ENCODE results near the gene TMEM129.

Gene TMEM129

DNA sequence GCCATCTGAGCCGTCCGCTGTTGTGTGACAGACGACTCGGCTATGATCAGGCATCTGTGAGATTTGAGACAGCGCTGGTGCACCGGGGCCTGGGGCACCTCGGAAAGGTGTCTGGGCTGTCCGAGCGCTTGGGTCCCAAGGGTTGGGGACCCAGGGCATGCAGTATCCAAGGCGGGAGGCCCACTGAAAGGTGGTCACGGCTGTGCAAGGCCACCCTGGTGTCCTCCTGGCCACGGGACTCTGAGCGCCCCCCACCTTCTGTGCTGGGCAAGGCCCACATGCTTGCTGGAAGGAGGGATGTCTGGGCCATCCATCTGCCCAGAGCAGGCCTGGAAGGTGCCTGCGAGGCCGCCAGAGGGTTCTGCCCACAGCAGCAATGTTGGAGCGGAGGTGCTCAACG is 20.1 kb upstream of the TMEM129 start:
- DNase-seq = no peak

DNA sequence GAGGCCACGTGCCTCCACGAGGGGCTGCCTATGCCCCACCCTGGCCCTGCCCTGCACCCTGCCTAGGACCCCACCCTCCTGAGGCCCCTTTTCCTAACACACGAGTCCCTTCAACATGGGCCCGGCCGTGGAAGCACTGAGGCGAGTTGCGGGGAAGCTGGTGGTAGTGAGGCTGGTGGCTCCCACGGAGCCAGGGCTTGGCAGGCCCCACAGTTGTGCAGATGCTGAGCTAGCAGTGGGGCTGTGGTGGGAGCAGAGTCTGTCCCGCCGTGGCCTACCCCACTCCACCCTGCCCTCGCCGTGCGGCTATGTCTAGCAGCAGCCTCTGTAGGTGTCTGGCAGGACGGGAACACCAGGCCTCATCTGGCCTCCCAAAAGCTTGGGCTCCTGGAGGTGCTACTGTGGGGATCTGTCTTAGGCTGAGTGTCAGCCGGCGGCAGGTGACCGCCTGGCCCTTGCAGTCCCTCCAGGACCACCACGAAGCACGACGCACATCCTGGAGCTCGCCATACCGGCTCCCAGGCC is 19.0 kb upstream of the TMEM129 start:
- no peak for DNase-seq

DNA sequence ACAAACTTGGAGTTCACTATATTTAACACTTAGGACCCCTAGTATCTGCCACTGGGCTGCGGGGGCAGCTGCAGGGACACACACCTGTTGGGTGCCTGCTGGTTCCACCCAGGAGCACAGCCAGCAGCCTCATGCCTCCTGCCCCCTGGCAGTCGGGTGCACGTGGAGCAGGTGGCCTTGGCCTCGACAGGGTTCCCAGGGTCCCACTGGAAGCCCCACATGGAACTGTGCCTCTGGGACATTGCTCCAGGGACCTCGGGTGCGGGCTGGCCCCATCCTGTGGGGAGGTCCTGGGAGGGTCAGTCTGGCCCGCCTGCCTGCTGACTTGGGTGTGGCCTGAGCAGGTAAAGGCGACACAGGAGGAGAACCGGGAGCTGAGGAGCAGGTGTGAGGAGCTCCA is 18.2 kb upstream of the TMEM129 start:
- DNase-seq = no peak

DNA sequence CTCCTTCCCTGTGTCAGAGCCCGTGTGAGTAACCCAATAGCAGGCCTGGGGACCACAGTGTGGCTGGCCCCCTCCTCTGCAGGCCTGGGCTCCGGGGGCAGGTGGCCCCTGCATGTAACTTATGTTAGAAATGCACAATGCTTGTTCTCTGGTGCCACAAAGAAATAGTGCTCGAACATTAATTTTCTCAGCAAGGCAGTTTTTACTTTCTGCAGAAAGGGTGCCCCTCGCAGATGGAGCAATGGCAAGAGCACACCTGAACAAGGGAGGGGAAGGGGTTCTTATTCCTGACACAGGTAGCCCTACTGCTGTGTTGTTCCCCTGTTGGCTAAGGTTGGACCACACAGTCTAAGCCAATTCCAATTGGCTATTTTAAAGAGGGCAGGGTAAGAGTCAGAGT is 17.3 kb upstream of the TMEM129 start:
- no peak for DNase-seq

DNA sequence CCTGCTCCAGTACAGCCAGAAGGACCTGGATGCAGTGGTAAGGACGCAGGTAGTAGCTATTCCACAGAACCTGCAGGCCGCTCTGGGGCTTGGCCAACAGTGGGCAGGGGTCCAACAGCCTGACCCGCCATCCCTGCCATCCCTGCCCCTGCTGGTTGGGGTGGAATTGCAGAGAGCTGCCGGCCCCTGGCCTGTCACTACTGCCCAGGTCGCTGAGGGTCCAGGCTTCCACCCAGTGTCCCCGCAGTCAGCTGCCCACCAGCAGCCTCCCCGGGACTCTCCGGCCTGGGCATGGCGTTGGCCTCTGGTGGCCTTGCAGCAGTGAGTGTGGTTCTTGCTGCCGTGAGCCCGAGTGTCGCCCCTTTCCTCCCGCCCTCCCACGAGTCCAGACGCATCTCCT is 16.5 kb upstream of the TMEM129 start:
- DNase-seq = no peak

DNA sequence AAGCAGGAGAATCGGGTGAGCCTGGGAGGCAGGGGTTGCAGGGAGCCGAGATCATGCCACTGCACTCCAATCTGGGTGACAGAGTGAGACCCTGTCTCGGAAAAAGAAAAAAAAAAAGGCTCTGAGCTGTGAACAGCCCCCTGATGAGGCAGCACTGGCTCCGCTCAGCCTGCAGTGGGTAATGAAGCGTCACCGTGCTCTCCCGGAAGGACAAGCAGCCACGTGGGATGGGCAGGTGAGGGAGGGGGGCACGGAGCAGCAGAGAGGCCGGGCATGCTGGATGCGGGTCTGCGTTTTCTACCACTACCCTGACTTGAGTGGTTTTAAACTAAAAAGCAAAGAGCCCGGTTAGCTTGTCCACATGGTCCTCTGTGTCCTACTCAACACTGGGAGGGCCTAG is 15.7 kb upstream of the TMEM129 start:
- DNase-seq = no peak

DNA sequence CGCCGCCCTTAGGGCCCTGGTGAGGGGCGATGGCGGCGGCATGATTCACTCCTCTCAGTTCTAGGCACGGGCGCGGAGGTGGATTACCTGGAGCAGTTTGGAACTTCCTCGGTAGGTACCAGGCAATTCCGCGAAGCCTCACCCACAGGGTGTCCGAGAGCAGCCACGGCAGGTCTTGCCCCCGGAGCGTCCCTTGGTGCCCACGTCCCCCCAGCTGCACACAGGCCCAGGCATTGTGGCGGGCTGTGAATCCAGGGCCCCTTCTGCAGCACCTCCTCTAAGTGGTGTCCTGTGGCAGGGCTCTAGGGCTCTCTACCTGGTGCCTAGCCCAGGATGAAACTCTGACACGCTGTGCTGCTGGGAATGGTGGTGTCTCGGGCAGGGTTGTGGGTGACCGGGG is 14.1 kb upstream of the TMEM129 start:
- no peak for DNase-seq

DNA sequence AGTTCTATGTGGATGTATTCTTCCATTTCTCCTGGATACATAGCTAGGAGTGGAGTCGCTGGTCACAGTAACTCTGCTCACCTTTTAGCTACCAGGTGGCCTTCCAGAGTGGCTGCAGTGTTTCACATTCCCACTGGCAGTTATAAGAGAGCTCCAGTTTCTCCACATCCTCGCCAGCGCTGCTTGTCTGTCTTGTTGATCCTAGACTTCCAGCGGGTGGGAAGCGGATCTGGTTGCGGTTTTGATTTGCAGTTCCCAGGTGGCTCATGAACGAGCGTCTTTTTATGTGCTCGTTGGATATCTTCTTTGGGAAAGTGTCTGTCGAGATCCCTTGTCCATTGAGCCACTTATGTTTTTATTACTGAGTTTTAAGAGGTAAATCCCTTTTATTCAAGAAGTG is 11.8 kb upstream of the TMEM129 start:
- no peak for DNase-seq

DNA sequence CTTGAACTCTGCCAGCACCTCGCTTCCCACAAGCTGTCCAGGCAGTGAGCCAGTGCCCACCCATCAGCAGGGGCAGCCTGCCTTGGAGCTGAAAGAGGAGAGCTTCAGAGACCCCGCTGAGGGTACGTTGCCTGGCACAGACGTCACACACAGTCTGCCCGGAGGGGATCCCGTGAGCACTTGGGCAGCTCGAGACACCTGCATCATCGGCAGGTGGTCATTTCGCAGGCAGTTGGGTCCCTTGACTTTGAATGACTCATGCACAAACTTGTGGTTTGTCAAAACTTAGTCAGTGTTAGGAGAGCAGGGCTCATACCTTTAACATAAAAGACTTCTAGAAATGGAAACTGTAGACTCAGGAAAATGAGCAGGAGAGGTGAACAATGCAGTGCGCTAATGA is 10.1 kb upstream of the TMEM129 start:
- no peak for DNase-seq

DNA sequence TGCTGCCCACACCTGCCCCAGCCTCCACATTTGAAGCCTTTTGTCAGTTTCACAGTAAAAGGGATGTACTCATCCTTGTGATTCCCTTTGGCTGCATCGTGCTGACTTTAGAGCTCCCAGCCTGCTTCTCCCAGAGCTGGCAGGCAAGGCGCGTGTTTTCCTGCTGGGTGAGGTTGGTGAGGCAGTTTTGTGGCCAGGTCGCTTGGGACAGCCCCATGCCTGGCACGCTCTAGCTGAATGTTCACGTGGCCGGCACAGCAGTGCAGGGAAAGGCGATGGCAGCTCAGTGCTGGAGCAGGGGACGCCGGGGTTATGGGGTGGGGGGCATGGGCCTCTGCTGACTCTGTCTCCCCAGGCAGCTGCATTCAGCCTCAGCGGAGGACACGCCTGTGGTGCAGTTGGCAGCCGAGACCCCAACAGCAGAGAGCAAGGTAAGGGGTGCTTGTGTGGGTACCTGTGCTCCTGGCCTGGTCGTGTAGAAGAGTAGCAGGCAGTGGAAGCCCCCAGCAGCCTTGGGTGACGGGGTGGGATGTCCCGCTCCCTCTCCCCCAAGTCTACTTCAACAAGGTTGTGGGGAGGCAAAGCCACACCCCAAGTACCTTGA is 9.5 kb upstream of the TMEM129 start:
- no peak for DNase-seq

DNA sequence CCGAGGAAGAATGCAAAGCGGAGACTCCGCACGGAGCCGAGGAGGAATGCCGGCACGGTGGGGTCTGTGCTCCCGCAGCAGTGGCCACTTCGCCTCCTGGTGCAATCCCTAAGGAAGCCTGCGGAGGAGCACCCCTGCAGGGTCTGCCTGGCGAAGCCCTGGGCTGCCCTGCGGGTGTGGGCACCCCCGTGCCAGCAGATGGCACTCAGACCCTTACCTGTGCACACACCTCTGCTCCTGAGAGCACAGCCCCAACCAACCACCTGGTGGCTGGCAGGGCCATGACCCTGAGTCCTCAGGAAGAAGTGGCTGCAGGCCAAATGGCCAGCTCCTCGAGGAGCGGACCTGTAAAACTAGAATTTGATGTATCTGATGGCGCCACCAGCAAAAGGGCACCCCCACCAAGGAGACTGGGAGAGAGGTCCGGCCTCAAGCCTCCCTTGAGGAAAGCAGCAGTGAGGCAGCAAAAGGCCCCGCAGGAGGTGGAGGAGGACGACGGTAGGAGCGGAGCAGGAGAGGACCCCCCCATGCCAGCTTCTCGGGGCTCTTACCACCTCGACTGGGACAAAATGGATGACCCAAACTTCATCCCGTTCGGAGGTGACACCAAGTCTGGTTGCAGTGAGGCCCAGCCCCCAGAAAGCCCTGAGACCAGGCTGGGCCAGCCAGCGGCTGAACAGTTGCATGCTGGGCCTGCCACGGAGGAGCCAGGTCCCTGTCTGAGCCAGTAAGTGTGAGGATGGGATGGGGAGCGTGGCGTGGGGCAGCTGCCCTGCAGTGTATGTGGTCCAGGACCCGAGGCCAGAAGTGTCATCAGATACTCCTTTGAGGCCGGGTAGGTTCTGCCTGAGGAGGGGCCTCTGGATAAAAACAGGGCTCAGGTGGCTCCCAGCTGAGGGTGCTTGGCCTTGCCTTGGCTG is 7.2 kb upstream of the TMEM129 start:
- DNase-seq = no peak

DNA sequence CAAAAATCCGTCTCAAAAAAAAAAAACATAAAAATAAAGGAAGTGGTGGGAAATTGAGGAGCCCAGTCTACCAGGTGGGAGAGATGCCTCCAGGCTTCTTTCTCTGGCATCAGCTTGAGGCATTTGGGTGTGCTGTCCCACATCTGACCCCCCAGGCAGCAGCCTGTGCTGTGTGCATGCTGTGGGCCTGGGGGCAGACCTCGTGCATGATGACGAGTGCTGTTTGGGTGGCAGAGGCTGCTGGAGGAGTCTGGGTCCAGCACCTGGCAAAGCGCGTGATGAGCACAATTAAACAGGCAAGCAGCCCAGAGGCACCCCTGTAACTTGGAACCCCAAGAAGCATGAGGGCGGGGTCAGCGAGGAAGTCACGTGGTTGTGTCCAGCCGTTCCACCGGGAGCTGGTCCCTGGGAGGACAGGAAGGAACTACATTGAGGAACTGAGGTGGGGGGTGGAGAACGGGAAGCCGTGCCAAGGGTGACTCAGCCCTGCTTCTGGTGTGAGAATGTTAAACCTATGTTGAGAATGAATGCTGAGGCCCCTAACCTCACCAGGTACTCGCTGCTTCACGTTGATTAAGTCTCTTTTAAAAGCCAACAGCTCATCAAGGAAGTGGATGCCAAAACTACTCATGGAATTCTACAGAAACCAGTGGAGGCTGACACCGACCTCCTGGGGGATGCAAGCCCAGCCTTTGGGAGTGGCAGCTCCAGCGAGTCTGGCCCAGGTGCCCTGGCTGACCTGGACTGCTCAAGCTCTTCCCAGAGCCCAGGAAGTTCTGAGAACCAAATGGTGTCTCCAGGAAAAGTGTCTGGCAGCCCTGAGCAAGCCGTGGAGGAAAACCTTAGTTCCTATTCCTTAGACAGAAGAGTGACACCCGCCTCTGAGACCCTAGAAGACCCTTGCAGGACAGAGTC is 6.3 kb upstream of the TMEM129 start:
- DNase-seq = no peak

DNA sequence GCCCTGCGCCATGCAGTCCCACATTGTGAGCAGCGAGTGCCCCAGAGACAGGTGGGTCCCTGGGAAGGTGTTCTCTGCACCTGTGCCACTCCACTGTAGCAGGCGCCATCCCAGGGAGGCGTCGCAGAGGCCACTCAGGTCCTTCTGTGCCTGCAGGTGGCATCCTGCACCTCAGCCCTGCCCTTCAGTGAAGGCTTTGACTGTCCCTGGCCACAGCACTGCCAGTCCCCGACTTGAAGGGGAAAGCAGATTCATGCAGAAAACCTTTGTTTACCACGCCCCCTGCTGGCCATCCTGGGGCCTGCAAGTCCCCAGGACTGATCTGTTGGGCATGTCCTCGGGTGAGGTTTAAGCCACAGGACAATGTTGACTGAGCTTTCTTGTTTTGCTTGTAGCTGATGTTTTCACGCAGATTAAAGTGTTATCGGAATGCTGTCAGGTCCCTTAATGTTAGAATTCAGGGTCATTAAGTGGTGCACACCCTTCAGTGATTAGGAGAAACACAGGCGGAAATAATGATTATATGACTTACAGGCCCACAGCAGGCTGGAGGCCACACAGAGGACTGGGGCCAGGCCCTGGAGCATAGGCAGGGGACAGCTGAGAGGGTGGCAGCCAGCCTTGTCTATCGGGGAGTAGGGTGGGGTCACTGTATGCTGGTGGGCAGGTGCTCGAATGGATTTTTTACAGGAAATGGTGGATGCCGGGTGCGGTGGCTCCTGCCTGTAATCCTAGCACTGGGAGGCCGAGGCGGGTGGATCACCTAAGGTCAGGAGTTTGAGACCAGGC is 5.2 kb upstream of the TMEM129 start:
- DNase-seq = peak; percentile 92

DNA sequence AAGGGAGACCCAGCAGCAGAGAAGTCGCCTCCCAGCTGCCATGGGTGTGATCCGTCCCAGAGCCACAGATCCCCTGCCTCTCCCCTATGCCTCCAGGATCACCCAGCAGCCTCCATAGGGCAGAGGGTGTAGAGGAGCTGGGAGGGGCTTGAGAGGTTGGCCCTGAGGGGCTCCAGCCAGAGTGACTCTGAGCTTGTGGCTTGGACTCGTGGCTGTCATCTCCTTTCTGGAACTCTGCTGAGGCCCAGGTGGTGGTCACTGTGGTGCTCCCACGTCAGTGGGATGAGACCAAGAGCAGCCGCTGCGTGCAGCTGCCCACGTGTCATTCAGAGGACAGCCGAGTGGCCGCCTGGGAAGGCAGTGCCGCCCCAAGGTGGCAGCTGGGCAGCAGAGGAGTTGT is 4.4 kb upstream of the TMEM129 start:
- DNase-seq = no peak

DNA sequence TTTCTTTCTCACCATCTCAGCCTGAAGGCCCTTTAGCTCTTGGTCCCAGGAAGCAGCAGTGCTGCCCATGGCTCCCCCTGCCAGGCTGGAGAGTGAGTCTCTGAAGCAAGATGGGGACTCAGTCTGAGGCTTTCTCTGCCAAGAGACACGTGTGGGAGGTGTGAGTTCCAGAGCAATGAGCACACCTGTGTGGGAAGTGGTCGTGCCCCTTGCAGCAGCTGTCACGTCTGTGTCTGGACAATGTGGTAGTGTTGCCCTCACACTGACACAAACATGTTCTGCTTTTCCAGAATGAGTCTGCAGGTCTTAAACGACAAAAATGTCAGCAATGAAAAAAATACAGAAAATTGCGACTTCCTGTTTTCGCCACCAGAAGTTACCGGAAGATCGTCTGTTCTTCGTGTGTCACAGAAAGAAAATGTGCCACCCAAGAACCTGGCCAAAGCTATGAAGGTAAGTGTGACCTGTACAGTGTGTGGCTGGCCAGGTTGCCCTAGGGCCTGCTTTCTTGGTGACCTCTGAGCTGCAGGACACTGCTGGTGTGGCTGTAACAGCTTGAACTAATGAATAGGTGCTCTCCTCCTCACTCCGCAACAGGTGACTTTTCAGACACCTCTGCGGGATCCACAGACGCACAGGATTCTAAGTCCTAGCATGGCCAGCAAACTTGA is 2.1 kb upstream of the TMEM129 start:
- DNase-seq = no peak

DNA sequence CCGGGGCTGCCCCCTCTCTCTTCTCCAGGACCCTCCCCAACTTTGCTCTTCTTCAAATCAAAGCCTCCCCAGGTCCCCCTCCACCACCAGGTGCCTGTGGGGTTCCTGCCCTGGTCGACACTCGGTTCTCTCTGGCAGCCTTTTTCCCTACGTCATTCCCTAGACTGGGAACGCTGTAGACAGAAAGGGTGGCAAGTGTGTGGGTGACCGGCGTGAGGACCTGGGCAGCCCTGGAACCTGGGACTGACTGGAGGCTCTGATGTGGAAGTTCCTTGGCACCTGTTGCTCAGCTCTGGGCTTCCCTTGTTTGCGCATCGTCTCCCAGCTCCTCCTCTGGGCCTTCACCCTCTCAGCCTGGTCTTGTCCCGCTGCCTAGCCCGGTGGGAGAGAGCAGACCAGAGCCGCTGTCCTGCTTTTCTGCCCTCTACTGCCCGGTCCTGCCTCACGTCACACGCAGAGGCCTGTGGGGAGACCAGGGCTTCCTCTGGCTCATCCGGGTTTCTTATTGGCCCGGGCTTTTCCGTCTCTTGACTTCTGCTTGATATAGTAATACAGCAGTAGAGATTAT is 1.5 kb upstream of the TMEM129 start:
- no peak for DNase-seq

DNA sequence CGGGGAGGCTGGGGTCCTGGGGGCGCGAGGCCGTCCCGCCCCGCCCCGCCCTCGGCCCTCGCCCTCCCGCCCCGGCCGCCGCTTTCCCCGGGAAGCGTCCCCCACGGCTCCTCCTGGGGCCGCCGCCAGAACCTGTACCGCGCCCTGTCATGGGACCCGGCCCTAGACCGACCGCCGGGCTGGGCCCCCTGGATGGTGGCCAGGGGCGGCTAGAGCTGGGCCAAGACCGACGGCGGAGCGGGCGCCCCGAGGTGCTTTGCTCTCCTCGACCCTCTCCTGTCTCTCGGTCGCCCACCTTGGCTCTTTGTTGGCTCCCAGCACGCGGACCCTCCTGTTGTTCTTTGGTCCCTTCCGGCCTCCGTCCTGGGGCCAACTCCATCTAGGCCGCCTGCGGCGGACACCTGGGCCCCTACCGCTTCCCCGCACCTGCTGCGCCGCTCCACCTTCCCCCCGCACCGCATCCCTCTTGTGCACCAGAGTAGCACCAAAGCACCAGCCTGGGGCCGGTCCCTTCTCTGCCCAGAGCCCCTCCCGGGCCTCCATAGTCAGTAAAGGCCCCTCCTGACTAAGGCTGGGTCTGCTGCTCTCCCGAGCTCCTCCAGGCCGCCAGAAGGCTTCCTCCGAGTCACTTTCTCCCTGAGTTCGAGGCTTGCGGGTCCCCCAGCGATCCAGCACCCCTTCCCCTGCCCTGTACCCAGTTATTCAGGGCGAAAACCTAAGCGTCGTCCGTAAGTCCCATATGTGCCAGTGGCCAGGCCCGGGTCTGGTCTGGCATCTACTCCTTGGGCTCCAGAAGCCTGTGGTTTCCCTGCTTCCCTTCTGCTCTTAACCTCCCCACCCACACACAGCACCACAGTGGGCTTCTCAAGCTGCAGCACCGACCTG is 785 bp upstream of the TMEM129 start:
- DNase-seq = no peak

DNA sequence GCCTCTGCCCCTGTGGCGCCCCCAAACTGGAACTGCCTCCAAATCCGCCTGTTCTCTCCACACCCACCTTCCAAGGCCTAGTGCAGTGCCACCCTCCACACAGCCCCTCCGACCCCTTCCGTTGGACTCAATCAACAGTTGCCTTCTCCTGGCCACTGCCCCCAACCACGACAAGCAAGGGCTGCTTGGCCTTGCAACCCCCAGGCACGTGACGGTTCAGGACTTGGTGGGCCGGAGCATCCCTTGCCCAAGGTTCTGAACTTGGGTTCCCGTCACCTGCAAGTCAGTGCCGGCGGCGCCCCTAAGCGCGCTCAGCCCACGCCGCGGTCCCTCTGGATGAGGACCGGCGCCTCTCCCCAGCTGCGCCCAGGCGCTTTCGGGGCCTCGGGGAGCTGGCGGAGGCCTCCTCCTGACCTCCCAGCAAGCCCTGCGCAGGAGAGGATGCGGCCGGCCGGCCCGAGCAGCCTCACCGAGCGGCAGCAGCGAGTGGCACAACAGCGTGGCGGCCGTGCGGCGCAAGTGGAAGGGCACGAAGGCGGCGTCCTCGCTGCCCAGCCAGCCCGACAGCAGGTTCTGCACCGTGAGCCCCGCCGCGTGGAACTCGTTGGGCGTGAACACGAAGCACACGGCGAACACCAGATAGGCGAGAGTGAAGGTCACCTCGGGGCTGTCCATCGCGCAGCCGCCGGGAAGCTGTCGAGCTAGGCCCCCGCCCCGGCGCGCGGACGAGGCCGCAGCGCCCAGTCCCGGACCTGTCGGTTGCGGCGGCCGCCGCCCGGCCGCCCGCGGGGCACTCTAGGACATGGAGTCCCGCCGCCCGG is 750 bp downstream of the TMEM129 start:
- peak; percentile 41 for DNase-seq

DNA sequence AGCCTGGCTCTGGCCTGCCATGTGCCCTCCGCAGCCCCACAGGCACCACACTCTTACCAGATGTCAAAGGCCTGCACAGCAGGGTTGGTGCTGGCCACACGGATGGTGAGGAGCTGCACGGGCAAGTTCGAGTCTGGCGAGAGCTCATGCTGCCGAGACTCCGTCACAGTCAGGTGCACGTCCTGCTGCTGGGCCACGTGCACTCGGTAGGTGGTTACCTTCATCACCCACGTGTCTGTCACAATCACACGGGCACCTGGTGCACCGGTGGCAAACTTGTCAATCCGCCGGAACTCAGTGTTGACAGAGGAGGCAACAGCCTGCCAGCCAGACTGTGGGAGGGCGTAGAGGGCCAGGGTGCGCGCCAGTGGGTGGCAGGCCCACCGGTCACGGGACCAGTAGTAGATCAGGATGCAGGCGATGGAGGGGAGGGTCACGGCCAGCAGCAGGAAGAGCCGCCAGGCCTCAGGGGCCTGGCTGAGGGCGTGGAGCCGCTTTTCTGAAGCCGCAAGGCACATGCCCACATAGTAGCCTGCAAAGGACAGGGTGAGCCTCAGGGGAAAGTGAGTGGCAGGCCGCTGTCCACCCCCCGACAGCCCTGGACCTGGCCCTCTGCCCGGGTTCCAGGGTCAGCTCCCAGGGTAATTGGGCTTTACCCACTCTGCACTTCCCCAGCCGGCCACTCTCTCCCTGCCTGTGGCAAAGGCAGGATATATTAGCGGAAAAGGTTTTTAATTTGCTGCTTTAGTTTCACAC is 2.9 kb downstream of the TMEM129 start:
- DNase-seq = no peak

Data from activated CD8-positive, alpha-beta memory T cell treated with anti-CD3 and anti-CD28 coated beads, Interleukin-2, amount 50 U/mL, for 4 hours (primary cell).